Activated T-cell treated with anti-CD3 and anti-CD28 coated beads, Interleukin-2, amount 50 U/mL, for 4 hours (primary cell): ENCODE measurements around the gene PTCH1. TPM values are rescaled to one million over a fixed set of nuclear protein-coding genes. Genes with fewer than 3 reads are reported as not detected.

Experiments used
- ATAC-seq, 2 donors: fragments of 200-7000 bp; cut with Tn5 transposase; one replicate each; pipeline ENCODE4 v1.10.0; 2021
- DNase-seq: peaks from one replicate; pipeline ENCODE4 v3.0.0-alpha.2; 2020
- H3K27me3 Mint-ChIP-seq: one replicate; pipeline ENCODE4 v1.8.0; 2021; ENCODE audit warnings: low read depth, mixed read lengths
- H3K36me3 Mint-ChIP-seq: one replicate; pipeline ENCODE4 v1.8.0; 2022; ENCODE audit warnings: mixed read lengths; ENCODE audit not compliant: insufficient read depth
- H3K4me1 Mint-ChIP-seq: one replicate; pipeline ENCODE4 v1.8.0; 2021; ENCODE audit warnings: low read depth, mixed read lengths
- H3K4me3 Mint-ChIP-seq: one replicate; pipeline ENCODE4 v1.8.0; 2021; ENCODE audit warnings: mild to moderate bottlenecking, moderate library complexity, mixed read lengths
- H3K9me3 Mint-ChIP-seq: one replicate; pipeline ENCODE4 v1.8.0; 2021; ENCODE audit warnings: mixed read lengths
- total RNA-seq, 3 donors: library from RNA; stranded (reverse); gene quantifications; one replicate each; pipeline ENCODE4 v1.2.1, GENCODE V29; 2021

The PTCH1 gene
- total RNA-seq, 3 donors from 2014 or later: 2.5 to 6.1 (median 4.1) TPM

- Mint-ChIP-seq H3K9me3 (peaks cover 17% of the 10 kb centered on the region), H3K4me3 (no peak overlapping the region), H3K4me1 (peaks cover 2% of the 10 kb centered on the region), H3K27me3 (peaks cover 11% of the 10 kb centered on the region), H3K36me3 (no peaks in the 10 kb centered on the region)
- ATAC-seq (no peak), DNase-seq (no peak)
Observed at GRCh38 chr9:95521699-95522098, 4.9 kb upstream of the PTCH1 start.

GRCh38 chr9:95517559-95518425 is 1.0 kb upstream of the PTCH1 start:
- ATAC-seq: no peak
- Mint-ChIP-seq H3K4me3 (peak overlapping the region; percentile 58), H3K27me3 (peaks cover 25% of the 10 kb centered on the region), H3K36me3 (no peaks in the 10 kb centered on the region), H3K9me3 (peaks cover 17% of the 10 kb centered on the region), H3K4me1 (peaks cover 16% of the 10 kb centered on the region)
- no peak for DNase-seq

- H3K9me3 Mint-ChIP-seq: peaks cover 17% of the 10 kb centered on the region
- ATAC-seq: peak; percentile 58 to 59
- H3K4me3 Mint-ChIP-seq: peak overlapping the region; percentile 99
- no peaks in the 10 kb centered on the region for H3K36me3 Mint-ChIP-seq
- H3K27me3 Mint-ChIP-seq: peaks cover 22% of the 10 kb centered on the region
- no peak for DNase-seq
- peaks cover 27% of the 10 kb centered on the region for H3K4me1 Mint-ChIP-seq
Observed at GRCh38 chr9:95516221-95516733, 494 bp downstream of the PTCH1 start.

- ATAC-seq (peak; percentile 34 to 57), DNase-seq (no peak)
- peaks cover 28% of the 10 kb centered on the region for H3K4me1 Mint-ChIP-seq
- H3K36me3 Mint-ChIP-seq: no peaks in the 10 kb centered on the region
- H3K4me3 Mint-ChIP-seq: peak overlapping the region; percentile 56
- H3K9me3 Mint-ChIP-seq: peaks cover 17% of the 10 kb centered on the region
- peaks cover 19% of the 10 kb centered on the region for H3K27me3 Mint-ChIP-seq
Observed at GRCh38 chr9:95515272-95516113, 1.3 kb downstream of the PTCH1 start.

GRCh38 chr9:95514342-95514741 is 2.4 kb downstream of the PTCH1 start:
- DNase-seq: no peak
- H3K36me3 Mint-ChIP-seq: no peaks in the 10 kb centered on the region
- H3K9me3 Mint-ChIP-seq: peaks cover 9% of the 10 kb centered on the region
- peaks cover 19% of the 10 kb centered on the region for H3K27me3 Mint-ChIP-seq
- no peak for ATAC-seq
- H3K4me3 Mint-ChIP-seq: no peak overlapping the region
- H3K4me1 Mint-ChIP-seq: peaks cover 36% of the 10 kb centered on the region

GRCh38 chr9:95513711-95514110 is 3.1 kb downstream of the PTCH1 start:
- Mint-ChIP-seq H3K9me3 (peaks cover 3% of the 10 kb centered on the region), H3K27me3 (peaks cover 19% of the 10 kb centered on the region), H3K4me1 (peaks cover 40% of the 10 kb centered on the region), H3K4me3 (no peak overlapping the region), H3K36me3 (no peaks in the 10 kb centered on the region)
- DNase-seq (no peak), ATAC-seq (no peak)

- Mint-ChIP-seq H3K4me1 (peaks cover 43% of the 10 kb centered on the region), H3K9me3 (no peaks in the 10 kb centered on the region), H3K4me3 (peak overlapping the region; percentile 89), H3K27me3 (peaks cover 22% of the 10 kb centered on the region), H3K36me3 (no peaks in the 10 kb centered on the region)
- ATAC-seq: no peak
- DNase-seq: no peak
Observed at GRCh38 chr9:95512709-95513095, 4.1 kb downstream of the PTCH1 start.

- ATAC-seq: no peak
- no peak for DNase-seq
- Mint-ChIP-seq H3K9me3 (no peaks in the 10 kb centered on the region), H3K4me1 (peaks cover 41% of the 10 kb centered on the region), H3K4me3 (peak overlapping the region; percentile 89), H3K36me3 (no peaks in the 10 kb centered on the region), H3K27me3 (peaks cover 22% of the 10 kb centered on the region)
Observed at GRCh38 chr9:95511952-95512708, 4.6 kb downstream of the PTCH1 start.

GRCh38 chr9:95511616-95511931 is 5.2 kb downstream of the PTCH1 start:
- Mint-ChIP-seq H3K9me3 (no peaks in the 10 kb centered on the region), H3K27me3 (peaks cover 20% of the 10 kb centered on the region), H3K4me1 (peaks cover 39% of the 10 kb centered on the region), H3K36me3 (no peaks in the 10 kb centered on the region), H3K4me3 (peak overlapping the region; percentile 89)
- ATAC-seq: no peak
- DNase-seq: no peak

GRCh38 chr9:95510709-95511615 is 5.8 kb downstream of the PTCH1 start:
- Mint-ChIP-seq H3K4me3 (peak overlapping the region; percentile 95), H3K27me3 (peaks cover 18% of the 10 kb centered on the region), H3K36me3 (no peaks in the 10 kb centered on the region), H3K4me1 (peaks cover 37% of the 10 kb centered on the region), H3K9me3 (no peaks in the 10 kb centered on the region)
- ATAC-seq (peak; percentile 58 to 65), DNase-seq (peak; percentile 80)

GRCh38 chr9:95509851-95510708 is 6.7 kb downstream of the PTCH1 start:
- no peak for ATAC-seq
- no peak for DNase-seq
- H3K4me3 Mint-ChIP-seq: peak overlapping the region; percentile 95
- no peaks in the 10 kb centered on the region for H3K36me3 Mint-ChIP-seq
- no peaks in the 10 kb centered on the region for H3K9me3 Mint-ChIP-seq
- peaks cover 19% of the 10 kb centered on the region for H3K27me3 Mint-ChIP-seq
- peaks cover 38% of the 10 kb centered on the region for H3K4me1 Mint-ChIP-seq

GRCh38 chr9:95508968-95509850 is 7.6 kb downstream of the PTCH1 start:
- Mint-ChIP-seq H3K36me3 (no peaks in the 10 kb centered on the region), H3K4me1 (peaks cover 45% of the 10 kb centered on the region), H3K4me3 (peak overlapping the region; percentile 95), H3K27me3 (peaks cover 20% of the 10 kb centered on the region), H3K9me3 (no peaks in the 10 kb centered on the region)
- DNase-seq (peak; percentile 64), ATAC-seq (peak; percentile 13 to 15)
